GM21576 (cell line): ENCODE data around the gene PAAF1.

Experiments
- ATAC-seq: cut with Tn5 transposase; IDR thresholded peaks from one replicate; pipeline ENCODE4 v1.9.1; 2021; ENCODE audit warnings: mild to moderate bottlenecking, moderate library complexity; ENCODE audit not compliant: unreplicated experiment

The PAAF1 gene

DNA sequence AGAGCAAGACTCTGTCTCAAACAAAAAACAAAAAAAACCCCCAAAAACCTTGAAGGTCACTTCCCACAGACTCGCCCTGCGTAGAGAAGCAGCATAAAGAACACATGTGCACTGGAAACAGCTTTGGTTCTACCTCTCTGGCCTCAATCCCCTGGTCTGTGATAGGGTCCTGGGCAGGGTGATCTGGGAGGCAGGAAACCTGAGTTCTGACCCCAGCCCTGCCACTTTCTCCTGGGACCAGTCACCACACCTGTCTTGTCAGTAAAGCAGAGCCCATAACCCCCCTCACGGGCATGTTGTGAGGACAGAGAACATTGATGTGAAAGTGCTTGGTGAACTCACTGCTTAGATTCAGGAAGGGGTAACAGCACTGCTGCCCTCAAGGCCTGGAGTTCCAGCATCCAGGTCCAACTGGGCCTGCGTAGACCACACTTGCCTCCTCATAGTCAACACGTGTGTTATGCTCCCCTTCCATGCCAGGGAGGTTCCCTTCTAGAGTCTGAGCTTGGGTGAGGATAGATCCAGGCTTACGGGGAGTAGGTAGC, 94.4 kb downstream of the PAAF1 start:
- no peak for ATAC-seq

- ATAC-seq: no peak
Measured at GRCh38 chr11:73972187-73972586, 95.4 kb downstream of the PAAF1 start.

GRCh38 chr11:73972620-73973449, 96.0 kb downstream of the PAAF1 start:
- no peak for ATAC-seq

DNA sequence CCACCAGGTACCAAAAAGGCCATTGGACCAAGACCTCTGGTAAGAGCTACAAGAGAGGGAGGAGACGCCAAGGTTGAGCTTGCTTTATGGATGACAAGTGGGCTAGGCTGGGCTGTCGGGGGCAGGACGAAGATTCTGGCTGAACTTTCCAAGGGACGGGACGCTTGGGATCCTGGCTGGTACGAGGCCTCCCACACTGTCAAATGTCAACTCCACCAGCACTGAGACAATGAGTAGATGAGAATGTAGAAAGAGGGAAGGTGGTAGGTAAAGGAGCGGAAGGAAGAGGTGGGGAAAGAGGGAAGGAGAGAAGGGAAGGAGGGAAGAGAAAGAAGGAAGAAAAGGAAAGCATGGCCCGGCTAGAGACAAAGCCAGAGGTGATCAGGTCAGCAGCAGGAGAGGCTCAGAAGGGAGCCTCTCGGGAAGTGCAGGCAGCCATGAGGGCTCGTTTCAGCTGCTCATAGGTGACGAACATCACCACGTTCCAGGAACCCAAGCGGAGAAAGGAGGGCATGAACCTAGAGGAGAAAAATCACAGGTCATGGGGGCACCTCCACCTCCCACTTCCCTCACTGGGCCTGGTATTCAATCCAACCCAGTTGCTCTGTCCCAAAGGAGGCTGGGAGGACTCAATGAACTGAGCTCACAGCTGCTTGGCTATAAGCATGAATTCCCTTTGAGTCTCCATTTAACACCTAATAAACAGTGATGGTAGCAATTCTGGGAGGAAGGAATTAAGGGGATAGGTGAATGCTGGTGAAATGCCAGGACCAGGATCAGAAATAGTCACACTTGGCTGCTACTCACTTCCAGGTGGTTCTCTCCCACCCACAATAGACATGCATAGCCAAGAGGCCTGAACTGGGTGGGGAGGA, 98.0 kb downstream of the PAAF1 start:
- no peak for ATAC-seq

- ATAC-seq: no peak
Measured at GRCh38 chr11:73975479-73975757, 98.6 kb downstream of the PAAF1 start.

- ATAC-seq: no peak
Measured at GRCh38 chr11:73976451-73977151, 99.8 kb downstream of the PAAF1 start.

DNA sequence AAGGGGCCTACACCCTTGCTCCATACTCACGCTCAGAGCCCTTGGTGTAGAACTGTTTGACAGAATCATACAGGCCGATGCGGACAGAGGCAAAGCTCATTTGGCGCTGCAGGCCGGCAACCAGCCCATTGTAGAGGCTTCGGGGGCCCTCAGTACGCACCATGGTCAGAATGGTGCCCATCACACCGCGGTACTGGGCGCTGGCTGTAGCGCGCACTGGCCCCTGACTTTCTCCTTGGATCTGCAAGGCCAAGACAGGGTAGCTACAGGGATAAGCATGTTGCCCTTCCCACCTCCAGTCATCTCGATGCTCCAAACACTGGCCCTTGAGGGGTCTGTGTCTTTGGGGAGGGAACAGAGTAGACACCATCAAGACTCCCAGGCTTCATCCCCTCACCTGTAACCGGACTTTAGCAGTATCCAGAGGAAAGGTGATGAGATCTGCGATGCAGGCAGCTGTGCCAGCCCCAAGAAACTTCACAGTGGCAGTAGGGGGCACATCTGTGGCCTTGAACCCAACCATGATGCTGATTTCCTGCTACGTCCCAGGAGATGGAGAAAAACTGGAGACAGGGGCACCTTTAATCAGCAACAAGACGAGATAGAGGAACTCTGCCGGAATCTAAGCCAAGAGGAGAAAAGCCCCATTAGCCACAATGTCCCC, 101.2 kb downstream of the PAAF1 start:
- no peak for ATAC-seq

DNA sequence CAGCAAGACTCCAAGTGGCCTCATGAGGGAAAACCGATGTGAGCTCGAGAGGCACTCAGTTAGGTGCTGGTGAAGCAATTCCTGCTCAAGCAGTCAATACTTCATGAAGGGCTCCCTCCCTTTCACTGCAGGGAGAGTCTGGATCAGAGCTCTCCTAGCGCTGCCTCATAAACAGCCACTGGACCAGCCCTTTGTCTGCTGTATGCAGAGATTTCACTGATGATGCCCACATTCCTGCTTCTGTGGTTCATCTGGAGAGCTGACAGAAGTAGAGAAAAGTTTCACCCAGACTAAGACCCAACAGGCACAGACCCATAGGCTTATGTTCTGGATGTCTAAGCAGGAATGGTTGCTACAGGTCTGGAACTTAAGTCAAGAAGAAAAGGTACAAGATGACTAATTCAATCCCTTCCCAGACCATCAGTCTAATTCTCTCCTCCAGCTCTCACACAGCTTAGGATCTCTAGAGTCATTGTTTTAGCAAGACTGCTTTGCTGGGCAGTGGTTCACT, 101.8 kb downstream of the PAAF1 start:
- no peak for ATAC-seq

GRCh38 chr11:73980001-73980961, 103.5 kb downstream of the PAAF1 start:
- peak; percentile 49 for ATAC-seq
